ENCODE measurements around the gene GLRX3.
"Not testable (repeated sequence)": the region's sequence is repeated elsewhere in the genome, so short reads cannot be mapped to it uniquely, and the experiment has no call there.

GLRX3 gene

GRCh38 chr10:130136226-130137089 is at the start of gene GLRX3:
Gene GLRX3, plus strand, starts transcription at chr10:130136391. Its CDS starts 30 bp downstream, at chr10:130136421.
- DNase-seq (ENCODE audit: low read depth), result no peak
- H3K4me3 ChIP-seq (ENCODE audit: low read depth, low read length), result peak within 1 kb of the TSS; percentile 92
- TF ChIP-seq, protein P1, sequence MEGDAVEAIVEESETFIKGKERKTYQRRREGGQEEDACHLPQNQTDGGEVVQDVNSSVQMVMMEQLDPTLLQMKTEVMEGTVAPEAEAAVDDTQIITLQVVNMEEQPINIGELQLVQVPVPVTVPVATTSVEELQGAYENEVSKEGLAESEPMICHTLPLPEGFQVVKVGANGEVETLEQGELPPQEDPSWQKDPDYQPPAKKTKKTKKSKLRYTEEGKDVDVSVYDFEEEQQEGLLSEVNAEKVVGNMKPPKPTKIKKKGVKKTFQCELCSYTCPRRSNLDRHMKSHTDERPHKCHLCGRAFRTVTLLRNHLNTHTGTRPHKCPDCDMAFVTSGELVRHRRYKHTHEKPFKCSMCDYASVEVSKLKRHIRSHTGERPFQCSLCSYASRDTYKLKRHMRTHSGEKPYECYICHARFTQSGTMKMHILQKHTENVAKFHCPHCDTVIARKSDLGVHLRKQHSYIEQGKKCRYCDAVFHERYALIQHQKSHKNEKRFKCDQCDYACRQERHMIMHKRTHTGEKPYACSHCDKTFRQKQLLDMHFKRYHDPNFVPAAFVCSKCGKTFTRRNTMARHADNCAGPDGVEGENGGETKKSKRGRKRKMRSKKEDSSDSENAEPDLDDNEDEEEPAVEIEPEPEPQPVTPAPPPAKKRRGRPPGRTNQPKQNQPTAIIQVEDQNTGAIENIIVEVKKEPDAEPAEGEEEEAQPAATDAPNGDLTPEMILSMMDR (IDR thresholded peaks at IDR 0.05; ENCODE audit: low read depth, low read length, missing control alignments), result no peak

DNA sequence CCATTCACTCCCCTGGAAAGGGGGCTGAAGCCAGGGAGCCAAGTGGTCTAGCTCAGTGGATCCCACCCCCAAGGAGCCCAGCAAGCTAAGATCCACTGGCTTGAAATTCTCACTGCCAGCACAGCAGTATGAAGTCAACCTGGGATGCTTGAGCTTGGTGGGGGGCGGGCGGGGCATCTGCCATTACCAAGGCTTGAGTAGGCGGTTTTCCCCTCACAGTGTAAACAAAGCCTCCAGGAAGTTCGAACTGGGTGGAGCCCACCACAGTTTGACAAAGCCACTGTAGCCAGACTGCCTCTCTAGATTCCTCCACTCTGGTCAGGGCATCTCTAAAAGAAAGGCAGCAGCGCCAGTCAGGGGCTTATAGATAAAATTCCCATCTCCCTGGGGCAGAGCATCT is 45.6 kb upstream of the GLRX3 start:
- DNase-seq (ENCODE audit: low read depth); H3K4me3 ChIP-seq (ENCODE audit: low read depth, low read length): not testable (repeated sequence)

DNA sequence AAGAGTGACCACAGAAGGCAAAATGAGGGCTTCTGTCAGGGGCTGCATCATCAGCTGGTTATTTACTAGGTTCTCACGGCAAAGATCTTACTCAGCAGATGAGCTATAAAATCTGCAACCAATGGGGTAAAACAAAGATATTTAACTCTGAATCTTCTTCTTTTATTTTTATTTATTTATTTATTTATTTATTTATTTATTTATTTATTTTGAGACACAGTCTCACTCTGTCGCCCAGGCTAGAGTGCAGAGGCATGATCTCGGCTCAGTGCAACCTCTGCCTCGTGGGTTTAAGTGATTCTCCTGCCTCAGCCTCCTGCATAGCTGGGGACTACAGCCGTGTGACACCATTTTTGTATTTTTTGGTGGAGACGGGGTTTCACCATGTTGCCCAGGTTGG is 36.8 kb upstream of the GLRX3 start:
- DNase-seq (ENCODE audit: low read depth), result no peak
- TF ChIP-seq, protein P1 (IDR thresholded peaks at IDR 0.05; ENCODE audit: low read depth, low read length, missing control alignments), result no peak
- no peak overlapping the region for H3K4me3 ChIP-seq (ENCODE audit: low read depth, low read length)

DNA sequence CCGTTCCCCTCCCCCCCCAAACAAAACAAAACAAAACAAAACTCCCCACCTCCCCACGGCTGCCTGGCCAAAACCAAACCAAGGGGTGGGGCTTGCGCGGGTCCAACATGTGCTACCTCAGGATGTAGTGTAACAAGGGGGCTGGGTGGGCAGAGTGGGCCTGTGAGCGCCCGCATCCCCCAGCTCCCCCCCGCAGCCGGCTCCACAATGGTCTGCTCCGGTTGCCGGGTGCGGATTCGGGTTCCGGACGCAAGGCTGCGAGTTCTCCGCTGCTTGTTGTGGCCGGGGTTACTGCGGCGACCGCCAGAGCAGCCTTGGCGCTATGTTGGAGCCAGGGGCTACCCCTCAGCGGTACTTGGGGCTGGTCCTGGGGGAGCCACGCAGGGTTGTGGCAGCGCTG is 30.5 kb upstream of the GLRX3 start:
- no peak overlapping the region for H3K4me3 ChIP-seq (ENCODE audit: low read depth, low read length)
- TF ChIP-seq, protein P1 (IDR thresholded peaks at IDR 0.05; ENCODE audit: low read depth, low read length, missing control alignments), result no peak
- no peak for DNase-seq (ENCODE audit: low read depth)

- not testable (repeated sequence) for H3K4me3 ChIP-seq (ENCODE audit: low read depth, low read length); DNase-seq (ENCODE audit: low read depth)
These were observed 28.0 kb upstream of the GLRX3 start for GRCh38 chr10:130108146-130108545.

- H3K4me3 ChIP-seq (ENCODE audit: low read depth, low read length), result peak overlapping the region; percentile 82
- TF ChIP-seq, protein P1 (IDR thresholded peaks at IDR 0.05; ENCODE audit: low read depth, low read length, missing control alignments), result no peak
- DNase-seq (ENCODE audit: low read depth), result no peak
These were observed 27.1 kb upstream of the GLRX3 start for GRCh38 chr10:130108934-130109604.

DNA sequence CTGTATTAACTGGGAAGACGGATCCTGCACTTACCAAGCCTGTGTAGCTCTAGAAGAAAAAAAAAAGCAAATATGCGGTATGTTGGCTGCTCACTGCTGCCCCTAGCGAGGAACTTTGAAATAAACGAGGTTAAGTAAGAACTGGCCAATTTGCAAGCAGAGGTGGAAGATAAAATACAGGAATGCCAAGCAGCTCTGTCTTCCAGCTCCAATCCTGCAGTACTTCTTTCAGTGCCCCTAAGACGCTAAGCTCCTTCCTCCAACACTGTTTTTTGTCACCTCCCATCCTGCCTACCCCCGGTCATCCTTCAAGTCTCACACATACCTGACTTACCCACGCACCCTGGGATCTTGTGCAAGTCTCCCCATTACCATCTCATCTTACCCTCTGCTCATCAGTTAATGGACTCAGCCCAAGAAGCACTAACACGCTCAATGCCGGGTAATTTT is 26.4 kb upstream of the GLRX3 start:
- peak overlapping the region; percentile 82 for H3K4me3 ChIP-seq (ENCODE audit: low read depth, low read length)
- peak; percentile 53 for DNase-seq (ENCODE audit: low read depth)
- TF ChIP-seq, protein P1 (IDR thresholded peaks at IDR 0.05; ENCODE audit: low read depth, low read length, missing control alignments), result peak; percentile 81

Data from GM12864 (cell line).